BE2C (cell line): ENCODE data around the gene RGS6.

Experiments used
- DNase-seq: peaks from one replicate; pipeline ENCODE4 v3.0.0-alpha.2; 2020
- H3K27me3 ChIP-seq: fragments of 250-450 bp; sonication (Bioruptor Pico); 2 replicates; pipeline ENCODE4 v1.5.1; 2020; ENCODE audit warnings: mild to moderate bottlenecking
- H3K36me3 ChIP-seq: fragments of 250-450 bp; sonication (Bioruptor Pico); 2 replicates; pipeline ENCODE4 v1.5.1; 2020; ENCODE audit warnings: mild to moderate bottlenecking
- H3K4me1 ChIP-seq: fragments of 250-450 bp; sonication (Bioruptor Pico); 2 replicates; pipeline ENCODE4 v1.5.1; 2020
- H3K4me3 ChIP-seq: 2 replicates; pipeline ENCODE4 v1.5.1; 2011; ENCODE audit warnings: low read depth, low read length
- H3K9me3 ChIP-seq: fragments of 250-450 bp; sonication (Bioruptor Pico); 2 replicates; pipeline ENCODE4 v1.5.1; 2020
- TF ChIP-seq, protein P1 (sequence below): IDR thresholded peaks from 2 replicates; pipeline ENCODE4 v1.5.1; 2012; ENCODE audit warnings: mild to moderate bottlenecking, low read depth, low read length

The RGS6 gene

DNA sequence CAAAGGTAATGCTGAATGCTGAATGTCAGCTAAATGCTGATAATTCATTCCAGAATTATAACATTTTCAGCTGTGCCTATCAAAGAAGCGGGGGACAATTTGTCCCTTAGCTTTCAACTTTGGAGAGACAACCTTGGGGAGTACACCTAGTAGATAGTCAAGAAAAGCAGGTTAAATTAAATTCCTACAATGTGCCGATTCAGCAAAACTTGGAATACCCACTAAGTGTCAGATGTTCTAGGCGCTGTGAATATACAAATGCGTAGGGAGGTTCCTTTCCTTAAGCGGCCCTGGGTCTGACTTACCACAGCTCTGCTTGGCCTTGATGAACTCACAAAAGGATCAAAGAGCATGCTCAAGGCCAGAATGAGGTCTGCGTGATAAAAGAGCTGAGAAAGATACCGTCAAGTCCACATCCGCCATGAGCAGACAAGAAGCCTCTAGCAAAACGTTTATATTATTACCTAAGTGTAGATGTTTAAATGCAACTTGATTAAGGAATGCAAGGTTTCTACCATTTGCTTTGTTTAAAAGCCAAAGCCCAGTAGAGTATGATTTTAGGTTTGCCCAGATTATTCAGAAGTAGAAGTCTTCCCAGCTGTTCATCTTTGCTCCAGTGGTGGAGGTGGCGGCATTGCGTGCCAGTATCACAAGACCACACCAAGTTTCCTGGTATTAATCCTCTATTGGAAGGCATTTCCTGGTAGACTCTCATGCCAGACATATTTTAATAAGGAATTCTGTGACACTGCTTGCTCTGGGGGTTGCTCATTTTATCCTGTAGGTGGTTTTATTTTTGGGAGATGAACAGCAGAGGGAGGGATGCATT is 593.1 kb downstream of the RGS6 start:
- no peak overlapping the region for H3K4me3 ChIP-seq
- H3K4me1 ChIP-seq: no peaks in the 10 kb centered on the region
- no peaks in the 10 kb centered on the region for H3K9me3 ChIP-seq
- DNase-seq: no peak
- no peaks in the 10 kb centered on the region for H3K27me3 ChIP-seq
- TF ChIP-seq, protein P1, sequence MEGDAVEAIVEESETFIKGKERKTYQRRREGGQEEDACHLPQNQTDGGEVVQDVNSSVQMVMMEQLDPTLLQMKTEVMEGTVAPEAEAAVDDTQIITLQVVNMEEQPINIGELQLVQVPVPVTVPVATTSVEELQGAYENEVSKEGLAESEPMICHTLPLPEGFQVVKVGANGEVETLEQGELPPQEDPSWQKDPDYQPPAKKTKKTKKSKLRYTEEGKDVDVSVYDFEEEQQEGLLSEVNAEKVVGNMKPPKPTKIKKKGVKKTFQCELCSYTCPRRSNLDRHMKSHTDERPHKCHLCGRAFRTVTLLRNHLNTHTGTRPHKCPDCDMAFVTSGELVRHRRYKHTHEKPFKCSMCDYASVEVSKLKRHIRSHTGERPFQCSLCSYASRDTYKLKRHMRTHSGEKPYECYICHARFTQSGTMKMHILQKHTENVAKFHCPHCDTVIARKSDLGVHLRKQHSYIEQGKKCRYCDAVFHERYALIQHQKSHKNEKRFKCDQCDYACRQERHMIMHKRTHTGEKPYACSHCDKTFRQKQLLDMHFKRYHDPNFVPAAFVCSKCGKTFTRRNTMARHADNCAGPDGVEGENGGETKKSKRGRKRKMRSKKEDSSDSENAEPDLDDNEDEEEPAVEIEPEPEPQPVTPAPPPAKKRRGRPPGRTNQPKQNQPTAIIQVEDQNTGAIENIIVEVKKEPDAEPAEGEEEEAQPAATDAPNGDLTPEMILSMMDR: no peak
- H3K36me3 ChIP-seq: no peaks in the 10 kb centered on the region

DNA sequence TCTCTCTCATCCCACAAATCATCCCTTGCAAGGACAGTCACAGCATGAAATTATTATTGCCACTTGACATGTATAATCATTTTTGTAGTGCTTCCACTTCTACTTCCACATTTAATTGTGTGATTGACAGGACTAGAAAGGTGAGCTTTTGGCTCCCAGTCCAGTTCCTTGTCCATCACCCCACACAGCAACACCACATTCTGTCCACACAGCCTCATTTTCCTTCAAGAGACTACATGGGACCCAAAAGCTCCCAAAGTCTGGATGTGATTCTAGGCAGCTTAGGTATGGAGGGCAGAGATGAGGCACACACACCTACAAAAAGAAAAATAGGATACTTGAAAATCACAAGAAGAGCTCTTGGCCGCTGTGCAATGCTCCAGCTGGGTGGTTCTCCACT is 595.4 kb downstream of the RGS6 start:
- TF ChIP-seq, protein P1: no peak
- no peaks in the 10 kb centered on the region for H3K27me3 ChIP-seq
- DNase-seq: no peak
- H3K9me3 ChIP-seq: no peaks in the 10 kb centered on the region
- H3K4me1 ChIP-seq: no peaks in the 10 kb centered on the region
- no peak overlapping the region for H3K4me3 ChIP-seq
- no peaks in the 10 kb centered on the region for H3K36me3 ChIP-seq

DNA sequence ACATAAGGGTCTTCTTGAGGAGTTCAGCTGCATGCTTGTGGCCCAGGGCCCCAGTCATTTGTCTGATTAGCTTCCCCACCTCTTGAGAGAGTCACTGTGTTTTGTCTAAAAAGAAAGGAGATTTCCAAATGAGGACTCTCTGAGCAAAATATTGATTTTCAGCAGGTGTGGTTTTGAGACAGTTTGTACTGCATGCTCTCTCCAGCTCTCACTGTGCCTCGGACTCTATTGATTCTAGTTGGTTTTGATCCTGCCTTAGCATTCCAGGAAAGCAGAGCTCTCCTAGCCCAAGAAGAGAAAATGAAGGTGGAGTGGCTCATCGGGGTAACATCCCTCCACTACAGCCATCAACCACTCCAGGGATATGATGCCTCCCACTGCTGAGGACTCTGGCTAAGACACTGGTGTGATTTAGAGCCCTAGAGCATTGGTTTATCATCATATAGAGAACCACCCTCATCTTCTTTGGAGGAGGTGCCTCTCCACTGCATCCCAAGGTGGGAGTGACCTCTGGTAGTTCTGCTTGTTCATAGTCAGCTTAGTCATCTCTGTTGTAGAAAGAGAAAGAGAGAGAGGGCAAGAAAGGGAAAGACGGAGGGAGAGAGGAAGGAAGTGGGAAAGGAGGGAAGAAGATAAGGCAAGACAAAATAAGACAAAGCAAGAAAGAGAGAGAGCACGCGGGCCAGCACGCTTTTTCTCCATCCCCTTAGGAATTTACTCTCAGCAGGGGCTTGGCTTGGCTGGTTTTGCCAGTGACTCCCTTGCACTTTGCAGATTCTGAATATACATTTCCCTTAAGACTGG is 596.0 kb downstream of the RGS6 start:
- TF ChIP-seq, protein P1: no peak
- no peaks in the 10 kb centered on the region for H3K36me3 ChIP-seq
- no peak overlapping the region for H3K4me3 ChIP-seq
- no peak for DNase-seq
- no peaks in the 10 kb centered on the region for H3K27me3 ChIP-seq
- H3K4me1 ChIP-seq: no peaks in the 10 kb centered on the region
- H3K9me3 ChIP-seq: no peaks in the 10 kb centered on the region

DNA sequence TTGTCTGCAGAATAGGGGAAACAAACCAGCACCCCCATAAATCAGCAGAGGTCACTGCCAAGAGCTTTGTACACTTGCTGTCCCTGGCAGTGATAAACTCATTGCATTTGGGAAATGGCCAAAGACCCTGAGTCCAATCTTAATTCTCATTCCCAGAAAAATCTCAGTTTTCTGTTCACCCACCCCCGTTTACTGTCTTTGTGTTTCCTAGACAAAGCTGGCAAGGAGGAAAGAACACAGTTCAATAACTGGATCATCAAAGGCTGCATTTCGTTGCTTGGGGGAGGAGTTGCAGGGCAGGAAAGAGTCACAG is 596.6 kb downstream of the RGS6 start:
- Histone ChIP-seq H3K36me3 (no peaks in the 10 kb centered on the region), H3K4me1 (no peaks in the 10 kb centered on the region), H3K9me3 (no peaks in the 10 kb centered on the region; the same call in 1 of the 2 replicates), H3K27me3 (no peaks in the 10 kb centered on the region), H3K4me3 (no peak overlapping the region)
- TF ChIP-seq, protein P1: no peak
- no peak for DNase-seq

DNA sequence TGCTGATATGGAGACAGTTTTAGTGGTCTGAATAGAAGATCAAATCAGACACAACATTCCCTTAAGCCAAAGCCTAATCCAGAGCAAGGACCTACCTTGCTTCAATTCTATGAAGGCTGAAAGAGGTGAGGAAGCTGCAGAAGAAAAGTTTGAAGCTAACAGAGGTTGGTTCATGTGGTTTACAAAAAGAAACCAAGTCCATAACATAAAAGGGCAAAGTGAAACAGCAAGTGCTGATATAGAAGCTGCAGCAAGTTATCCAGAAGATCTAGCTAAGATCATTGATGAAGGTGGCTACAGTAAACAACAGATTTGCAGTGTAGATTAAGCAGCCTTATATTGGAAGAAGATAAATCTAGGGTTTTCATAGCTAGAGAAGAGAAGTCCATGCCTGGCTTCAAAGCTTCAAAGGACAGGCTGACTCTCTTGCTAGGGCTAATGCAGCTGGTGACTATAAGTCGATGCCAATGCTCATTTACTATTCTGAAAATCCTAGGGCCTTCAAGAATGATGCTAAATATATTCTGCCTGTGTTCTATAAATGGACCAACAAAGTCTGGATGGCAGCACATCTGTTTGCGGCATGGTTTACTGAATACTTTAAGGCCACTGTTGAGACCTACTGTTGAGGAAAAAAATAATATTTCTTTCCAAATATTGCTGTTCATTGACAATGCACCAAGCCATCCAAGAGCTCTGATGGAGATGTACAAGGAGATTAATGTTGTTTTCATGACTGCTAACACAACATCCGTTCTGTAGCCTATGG is 600.6 kb downstream of the RGS6 start:
- Histone ChIP-seq H3K4me3 (no peak overlapping the region), H3K4me1 (no peaks in the 10 kb centered on the region), H3K27me3 (no peaks in the 10 kb centered on the region), H3K9me3 (no peaks in the 10 kb centered on the region; the same call in 1 of the 2 replicates), H3K36me3 (no peaks in the 10 kb centered on the region)
- no peak for DNase-seq
- TF ChIP-seq, protein P1: no peak
